HG03521 (cell line): ENCODE measurements around the gene RASGEF1C.

Experiments used
- ATAC-seq: cut with Tn5 transposase; IDR thresholded peaks from one replicate; pipeline ENCODE4 v1.9.1; 2021; ENCODE audit warnings: mild to moderate bottlenecking, moderate library complexity; ENCODE audit not compliant: unreplicated experiment

Gene RASGEF1C

DNA sequence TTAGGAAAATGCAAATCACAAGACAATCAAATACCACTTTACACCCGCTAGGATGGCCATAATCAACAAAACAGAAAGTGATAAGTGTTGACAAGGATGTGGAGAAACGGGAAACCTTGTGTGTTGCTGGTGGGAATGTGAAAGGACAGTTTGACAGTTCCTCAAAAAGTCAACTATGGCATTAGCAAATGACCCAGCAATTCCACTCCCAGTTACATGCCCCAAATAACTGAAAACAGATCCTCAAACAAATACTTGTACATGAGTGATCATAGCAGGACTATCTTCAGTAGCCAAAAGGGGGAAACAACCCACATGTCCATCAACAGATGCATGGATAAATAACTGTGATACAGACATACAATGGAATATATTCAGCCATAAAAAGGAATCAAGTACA lies 21.2 kb downstream of the RASGEF1C start:
- no peak for ATAC-seq

DNA sequence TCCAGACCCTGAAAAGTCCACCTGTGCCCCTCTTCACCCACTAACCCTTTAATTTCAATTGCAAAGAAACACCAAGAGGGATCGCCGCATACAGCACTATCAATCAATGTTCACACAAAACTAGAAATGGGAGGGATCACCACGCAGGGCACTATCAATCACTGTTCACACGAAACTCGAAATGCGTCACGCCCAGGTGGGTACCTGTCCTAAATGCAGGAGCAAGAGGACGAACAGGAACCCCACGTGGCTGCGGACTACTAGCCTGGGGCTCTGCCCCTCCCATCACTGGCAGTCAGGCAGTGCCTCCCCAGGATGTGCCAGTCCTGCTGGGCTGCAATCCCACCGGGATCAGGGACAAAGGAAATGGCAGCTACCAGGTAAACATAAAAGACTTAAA lies 28.2 kb downstream of the RASGEF1C start:
- ATAC-seq, result no peak

DNA sequence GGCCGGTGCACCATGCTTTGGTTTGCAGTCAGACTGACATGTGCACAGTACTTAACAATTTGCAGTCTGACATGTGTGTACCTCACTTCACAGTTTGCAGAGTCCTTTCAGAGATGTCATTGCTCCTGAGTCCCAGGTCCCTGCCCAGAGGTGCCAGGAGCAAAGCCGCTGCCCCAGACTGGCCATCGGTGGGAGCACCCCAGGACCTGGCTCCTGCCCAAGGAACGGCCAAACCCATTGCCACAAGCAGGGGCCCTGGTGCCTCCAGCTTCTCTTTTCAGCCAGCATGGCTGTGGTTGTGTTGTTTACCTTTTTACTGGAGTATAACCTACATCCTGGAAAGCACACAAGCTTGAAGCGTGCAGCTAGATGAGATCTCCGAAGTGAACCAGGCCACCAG lies 28.6 kb downstream of the RASGEF1C start:
- no peak for ATAC-seq

DNA sequence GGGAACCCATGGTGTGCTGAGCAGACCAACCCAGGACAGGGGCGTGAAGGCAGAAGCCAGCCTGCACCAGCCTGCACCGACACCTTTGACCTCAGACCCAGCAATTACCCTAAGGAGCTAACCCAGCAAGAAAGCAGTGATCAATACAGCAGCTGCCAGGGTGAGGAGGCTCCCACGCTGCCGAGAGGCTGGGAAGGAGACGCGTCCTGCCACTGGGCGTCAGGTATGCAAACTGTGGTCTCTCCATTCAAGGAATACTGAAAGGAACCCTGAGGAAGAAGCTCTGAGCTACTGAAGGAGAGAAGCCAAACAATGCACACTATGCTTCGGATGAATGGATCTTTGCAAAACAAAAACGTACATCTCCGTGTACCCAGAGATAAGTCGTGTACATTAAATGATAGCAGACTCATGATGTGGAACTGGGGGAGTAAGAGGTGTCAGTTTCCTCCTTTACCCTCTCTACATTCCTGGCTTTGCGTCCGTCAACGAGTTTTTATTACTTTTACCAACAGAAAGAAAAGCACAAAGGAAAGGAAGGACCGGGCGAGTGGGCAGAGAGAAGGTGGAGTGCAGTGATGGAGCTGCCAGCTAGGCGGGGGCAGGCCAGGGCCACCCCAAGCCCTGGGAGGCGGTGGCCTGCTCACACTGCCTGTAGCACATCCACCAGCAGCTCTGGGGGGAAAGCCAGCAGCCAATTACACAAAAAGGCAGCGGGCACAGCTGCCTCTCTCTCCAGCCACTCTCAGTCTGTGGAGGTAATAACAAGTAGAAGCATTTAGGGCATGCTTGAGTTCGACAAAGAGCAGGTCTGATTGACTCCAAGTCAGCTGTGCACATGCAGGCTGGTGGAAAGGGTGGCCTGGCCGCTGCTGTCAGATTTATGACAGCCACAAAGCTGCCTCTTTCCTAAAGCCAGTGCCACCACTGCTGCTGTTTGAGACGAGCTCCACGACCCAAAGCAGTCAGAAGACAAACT lies 29.3 kb downstream of the RASGEF1C start:
- no peak for ATAC-seq

DNA sequence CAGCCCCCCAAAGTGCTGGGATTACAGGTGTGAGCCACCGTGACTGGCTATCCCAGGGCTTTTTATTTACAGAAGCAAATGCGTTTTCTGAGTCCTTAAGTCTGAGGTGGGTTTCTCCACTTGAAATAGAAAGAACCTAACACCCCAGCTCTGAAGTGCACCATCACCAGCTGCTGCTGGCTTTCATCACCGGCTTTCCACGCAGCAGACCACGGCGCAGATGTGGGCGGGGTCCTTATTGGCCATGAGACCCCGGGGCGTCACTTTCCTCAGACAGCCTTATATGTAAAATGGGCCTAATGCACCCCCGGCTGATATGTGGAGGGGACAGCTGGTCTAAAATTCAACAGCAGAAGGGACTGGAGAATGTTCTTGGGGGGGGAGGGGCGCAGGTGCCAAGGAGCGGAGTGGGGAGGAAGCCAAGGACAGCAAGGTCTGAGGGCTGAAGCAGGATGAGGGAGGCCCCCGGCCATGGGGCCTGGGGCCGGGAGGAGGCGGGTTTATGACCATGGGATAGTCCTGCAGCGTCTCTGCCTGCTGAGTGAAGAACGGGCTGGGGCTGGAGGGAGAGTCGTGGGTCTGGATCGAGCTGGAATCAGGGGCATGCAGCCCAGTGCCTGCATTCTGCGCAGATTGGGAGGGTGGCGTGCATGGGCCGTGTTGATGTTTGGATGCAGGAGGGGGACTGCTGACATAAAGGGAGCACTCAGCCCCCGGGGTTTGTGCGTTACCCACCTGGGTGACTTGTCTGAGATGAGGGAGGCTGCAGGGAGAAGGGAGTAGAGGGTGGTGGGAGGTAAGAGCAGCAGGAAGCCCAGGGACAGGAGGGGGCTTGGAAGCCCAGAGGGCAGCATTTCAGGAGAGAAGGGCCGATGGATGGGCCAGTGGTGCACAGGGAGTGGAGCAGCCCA lies 30.2 kb downstream of the RASGEF1C start:
- no peak for ATAC-seq

DNA sequence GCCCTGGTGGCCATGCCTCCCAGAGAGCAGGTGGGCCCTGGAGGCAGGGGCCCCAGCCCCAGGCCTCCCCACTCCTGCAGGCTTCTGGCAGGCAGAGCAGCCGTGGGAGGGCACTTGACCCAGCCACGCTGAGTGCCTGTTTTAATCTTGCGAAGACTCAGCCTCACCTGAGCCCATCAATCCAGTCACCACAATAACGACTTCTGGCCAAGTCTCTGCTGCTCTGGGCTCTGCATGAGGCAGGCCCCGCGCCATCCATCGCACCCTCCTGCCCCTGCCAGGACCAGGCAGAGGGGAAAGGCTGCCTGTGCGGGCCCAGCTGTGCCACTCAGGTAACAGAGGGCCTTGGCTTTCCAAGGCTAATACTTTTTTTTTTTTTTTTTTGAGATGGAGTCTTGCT lies 32.8 kb downstream of the RASGEF1C start:
- no peak for ATAC-seq

DNA sequence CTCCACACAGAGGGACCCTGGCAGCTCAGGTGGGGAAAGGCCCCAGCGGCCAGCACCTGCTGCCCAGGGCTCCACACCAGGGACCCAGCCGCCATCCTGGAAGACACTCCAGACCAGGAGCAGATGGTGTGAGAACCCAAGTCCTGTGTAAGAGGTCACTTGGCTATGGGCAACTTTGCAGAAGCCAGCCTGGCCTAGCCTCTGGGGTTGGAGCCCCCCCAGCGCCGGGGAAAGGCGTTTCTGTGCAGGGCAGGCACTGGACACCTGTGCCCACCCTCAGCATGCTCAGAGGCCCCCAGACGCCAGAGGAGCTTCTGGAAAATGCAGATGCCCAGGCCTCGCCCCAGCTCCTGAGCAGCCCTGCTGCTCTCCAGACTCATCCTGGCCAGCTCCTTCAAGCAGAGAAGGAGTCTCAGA lies 34.0 kb downstream of the RASGEF1C start:
- no peak for ATAC-seq

DNA sequence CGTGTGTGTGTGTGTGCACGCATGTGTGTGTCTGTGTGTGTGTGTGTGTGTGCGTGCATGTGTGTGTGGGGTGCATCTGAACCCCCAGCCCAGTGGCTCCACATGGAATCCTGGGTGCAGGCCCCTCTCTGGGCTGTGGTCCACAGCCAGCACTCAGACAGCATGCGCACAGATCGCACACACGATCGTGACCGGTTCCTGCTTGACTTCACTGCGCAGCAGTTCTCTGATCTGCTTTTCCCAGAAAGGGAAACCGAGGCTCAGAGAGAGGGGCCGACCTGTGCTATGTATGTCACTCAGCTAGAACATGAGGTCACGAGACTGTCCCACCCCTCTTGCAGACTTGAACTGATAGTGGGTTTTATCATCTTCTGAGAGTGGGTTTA lies 34.4 kb downstream of the RASGEF1C start:
- ATAC-seq, result no peak

DNA sequence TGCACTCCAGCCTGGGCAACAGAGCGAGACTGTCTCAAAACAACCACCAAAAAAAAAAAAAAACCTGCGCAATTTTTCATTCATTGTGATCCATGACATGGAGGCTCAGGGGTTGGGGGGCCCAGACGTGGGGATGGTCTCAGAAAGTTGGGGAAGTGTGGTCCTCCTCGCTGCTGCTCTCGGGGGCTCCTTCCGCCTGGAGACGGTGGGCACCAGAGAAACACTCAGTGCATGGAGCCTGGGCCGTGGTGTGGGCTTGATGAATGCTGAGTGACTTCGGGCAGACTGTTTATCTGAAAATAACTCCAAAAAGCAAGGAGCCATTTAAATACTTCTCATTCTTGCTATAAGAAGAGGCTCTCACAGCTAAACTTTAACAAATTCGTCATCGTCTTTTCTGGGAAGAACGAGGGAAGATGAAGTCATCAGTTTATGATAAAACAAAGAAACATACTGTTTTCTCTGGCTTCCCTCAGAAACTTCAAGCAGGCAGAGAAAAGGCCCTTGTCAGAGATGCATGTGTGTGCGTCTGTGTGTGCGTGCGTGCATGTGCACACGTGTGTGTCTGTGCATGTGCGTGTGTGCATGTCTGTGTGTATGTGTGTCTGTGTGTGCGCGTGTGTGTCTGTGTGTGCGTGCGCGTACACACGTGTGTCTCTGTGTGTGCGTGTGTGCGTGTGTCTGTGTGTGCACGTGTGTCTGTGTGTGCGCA lies 35.0 kb downstream of the RASGEF1C start:
- ATAC-seq, result no peak

DNA sequence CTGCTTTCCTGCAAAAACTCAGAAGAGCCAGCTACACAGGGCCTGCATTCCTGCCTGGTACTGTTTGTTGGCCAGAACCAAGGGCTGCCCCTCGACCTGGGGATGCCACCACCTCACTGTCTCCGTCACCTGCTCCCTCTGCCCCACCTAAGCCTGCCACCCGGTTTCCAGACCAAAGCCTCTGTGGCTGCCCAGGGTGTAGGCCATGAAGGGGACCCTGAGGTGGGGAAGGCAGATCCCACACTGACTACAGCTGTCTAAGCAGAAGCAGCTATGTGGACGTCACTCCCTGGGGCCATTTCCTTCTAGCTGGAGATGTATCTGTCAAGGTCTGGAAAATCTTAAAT lies 35.8 kb downstream of the RASGEF1C start:
- no peak for ATAC-seq

DNA sequence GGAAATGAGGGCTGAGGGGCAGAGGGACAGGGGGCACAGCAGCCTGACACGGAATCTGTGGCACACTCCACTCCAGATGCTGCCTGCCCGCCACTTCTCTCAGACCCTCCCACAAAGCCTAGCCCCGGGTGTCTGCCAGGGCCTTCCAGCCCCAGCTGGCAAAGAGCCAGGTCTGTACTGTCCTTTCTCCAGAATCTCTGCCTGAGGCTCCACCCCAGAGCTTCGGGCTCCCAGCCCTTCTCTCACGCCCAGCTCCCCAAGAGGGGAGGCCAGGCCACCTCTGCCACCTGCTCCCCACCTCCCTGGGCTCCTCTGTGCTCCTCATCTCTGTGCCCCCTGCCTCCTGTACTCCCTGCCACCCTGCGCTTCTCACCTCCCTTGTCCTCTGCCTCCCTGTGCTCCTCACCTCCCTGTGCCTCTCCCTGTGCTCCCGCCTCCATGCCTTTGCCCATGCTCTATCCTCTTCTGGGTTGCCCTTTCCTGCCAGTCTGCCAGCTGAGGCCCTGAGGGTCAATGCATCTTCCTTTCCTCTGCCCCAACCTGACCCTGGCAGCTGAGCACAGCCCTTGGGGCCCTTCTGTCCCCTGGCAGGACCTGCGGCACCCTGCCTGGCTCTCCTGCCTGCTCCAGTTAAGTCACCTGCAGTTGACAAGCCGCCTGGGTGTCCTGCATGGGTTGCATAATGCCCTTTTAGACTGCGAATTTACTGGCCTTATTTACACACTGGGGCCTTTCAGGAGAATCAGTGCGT lies 36.4 kb downstream of the RASGEF1C start:
- no peak for ATAC-seq

DNA sequence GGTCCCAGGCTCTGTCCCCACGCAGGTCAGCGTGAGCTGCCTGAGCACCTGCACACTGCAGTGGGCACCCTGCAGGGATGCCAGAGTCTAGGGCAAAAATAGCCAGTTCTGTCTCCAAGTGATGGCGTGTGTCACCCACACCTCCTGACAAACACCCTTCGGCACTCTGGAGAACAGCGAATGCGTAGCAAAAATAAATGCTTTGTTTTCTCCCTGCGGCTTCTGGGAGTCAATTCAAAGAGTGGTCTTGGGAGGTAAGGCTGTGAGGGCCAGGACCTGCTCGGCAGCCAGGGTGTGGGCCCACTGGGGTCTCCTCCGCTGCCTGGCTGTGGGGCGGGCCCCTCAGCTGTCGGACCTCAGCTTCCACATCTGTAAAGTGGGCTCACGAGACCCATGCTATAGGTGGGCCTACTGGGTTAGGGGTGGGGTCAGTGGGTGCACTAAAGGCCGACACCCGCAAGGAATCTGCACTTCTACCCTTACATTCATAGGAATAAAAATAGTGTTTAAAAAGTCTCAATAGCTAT lies 37.4 kb downstream of the RASGEF1C start:
- ATAC-seq, result no peak

DNA sequence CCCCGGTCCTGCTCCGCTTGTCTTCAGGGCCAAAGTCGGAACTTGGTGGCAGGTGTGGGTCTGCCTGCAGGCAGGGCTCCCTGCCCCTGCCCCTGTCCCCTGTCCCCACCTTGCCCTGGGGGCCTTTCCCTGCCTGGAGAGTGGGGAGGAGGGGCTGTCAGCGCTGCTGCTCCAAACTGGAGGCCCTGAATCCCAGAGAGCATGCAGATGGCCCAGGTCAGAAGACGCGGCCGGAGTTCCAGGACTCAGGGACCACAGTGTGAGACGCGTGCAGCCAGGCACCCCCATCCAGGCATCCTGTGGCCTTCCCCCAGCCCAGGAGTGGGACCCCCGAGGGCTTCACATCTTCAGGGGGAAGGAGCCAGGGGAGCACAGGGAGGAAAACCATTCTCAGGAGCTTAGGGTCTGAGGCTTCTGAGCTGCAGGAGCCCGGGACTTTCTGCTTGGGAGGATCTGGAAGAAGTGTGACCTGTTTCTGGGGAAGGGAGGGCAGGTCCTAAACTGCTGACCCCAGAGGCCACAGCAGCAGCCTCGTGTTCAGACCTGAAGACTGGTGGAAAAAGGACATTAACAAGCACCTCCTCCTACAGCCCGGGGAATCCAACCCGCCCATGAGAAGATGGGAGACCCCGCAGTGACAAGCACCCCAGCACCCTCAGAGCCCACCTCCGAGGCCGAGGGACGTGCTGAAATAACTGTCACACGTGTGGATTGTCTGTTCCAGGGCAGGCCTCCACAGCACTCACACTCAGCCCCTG lies 38.0 kb downstream of the RASGEF1C start:
- no peak for ATAC-seq

DNA sequence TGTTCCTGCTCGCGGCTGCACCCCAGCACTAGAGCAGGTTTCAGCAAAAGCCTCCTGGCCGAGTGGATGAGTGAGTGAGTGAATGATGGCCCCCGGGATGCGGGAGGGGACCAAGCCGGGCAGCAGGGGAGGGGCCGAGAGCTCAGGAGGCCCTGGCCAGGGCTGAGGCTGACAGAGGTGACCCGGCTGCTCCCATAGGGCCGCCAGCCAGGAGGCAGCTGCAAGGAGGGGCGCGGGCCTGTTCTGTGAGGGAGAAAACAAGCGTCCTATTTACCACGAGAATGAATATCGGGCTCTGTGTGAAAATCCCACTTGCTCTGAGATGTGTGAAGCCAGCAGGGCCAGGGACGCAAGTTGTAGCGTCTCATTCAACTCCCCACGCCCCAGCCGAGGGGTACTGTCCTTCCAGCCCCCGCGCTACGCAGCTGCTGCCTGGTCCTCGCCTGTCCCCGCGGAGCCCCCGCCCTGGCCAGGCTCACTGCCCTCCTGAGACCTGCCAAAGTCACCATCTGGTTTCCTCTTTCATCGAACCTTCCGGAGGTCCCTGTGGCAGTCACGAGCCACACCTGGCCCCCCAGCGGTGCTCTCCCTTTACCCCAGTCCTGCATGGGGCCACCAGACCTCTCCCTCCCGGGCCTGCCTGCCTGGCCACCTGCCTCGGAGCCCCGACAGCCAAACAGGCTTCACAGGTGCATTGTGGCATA lies 38.8 kb downstream of the RASGEF1C start:
- no peak for ATAC-seq

DNA sequence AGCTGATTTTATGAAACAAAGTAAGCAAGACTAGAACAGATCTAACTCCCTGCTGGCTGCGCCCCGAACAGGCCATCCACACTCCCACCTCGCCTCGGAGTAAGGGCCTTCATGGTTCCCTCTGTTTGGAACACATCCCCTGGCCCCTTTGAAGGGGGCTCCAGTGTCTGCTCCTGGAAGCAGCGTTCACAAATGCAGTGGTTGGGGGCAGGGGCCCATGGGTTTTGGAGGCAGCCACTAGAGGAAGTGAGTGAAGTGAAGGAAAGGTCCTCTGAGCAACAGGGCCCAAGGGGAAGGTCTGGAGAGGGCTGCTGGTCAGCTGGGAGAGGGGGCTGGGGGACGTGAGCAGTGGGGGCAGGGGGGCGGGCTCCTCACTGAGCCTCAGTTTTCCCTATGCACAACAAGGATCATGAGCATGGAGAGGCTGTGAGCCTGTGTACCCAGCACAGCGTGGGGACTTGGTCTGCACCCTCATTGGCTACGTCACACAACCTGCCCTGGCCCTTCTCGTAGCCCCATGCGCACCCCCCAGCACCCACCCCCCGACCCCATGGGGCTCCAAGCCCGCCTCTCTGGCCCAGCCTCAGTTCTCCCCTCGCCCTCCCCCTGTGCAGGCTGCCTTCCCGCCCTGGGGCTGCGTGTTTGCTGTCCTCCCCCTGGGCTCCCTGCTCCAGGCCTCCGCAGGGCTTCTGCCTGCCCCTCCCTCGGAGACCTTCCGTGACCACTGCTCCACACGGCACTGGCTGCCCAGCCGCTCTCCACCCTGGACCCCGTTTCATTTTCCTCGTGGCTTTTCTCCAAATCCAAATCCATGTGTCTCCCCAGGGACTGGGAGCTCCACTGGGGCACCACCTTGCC lies 39.5 kb downstream of the RASGEF1C start:
- ATAC-seq, result no peak

DNA sequence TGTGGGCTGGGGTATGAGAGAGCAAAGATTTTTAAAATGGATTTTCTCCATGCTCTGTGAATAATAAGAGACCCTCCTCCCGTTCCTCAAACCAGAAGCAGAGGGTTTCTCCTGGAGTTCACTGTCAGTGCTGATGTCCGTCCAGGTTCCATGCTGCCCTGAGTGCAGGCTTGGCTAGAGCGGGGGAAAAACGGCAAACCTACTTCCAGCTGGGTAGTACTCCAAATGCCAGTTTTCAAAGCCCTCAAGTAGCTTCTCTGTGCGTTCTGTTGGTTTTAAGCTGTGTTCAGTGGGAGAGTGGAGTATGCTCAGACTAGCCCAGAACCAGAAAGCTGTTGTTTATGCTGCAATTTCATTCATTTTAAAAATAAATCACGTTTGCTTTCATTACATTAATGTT lies 40.3 kb downstream of the RASGEF1C start:
- ATAC-seq, result no peak

DNA sequence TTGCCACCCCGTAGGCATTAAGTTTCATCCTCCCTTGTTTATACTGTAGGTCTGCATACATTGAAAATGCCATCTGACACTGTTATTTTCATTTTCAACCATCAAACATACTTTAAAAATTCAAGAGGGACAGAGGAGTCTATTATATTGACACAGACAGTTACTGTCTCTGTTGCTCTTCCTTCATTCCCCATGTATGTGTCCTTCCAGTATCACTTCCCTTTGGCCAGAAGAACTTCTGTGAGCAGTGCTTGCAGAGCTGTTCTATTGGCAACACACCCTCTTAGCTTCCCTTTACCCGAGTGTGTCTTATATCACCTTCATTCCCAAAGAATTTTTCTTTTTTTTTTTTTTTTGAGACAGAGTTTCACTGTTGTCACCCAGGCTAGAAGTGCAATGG lies 42.8 kb downstream of the RASGEF1C start:
- no peak for ATAC-seq

DNA sequence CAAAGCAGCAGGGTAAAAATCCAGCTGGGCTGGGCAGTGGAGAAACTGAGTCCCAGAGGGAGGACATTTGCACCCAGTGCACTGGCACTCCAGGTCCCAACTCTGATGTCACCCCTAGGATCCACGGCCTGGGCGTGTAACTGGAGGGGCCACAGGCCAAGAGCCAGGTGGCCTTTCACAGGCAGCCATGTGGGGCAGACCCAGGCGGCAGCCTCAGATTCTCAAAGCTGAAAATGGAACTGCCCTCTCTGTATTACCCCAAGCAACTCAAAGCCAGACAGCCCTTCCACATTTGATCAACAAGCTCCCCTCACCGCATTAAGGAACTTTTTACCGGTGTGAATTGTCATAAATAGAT lies 46.7 kb downstream of the RASGEF1C start:
- no peak for ATAC-seq
